Large intestine (tissue), 3 donors: ENCODE results near the gene FREM2. TPM values are rescaled to one million over a fixed set of nuclear protein-coding genes. Genes with fewer than 3 reads are reported as not detected.

ENCODE experiments used
- DNase-seq, 2 donors: peaks; one replicate each; pipeline versions ENCODE4 v3.0.0 to v3.0.0-alpha.2; 2013
- H3K27ac ChIP-seq: one replicate; pipeline ENCODE4 v1.5.1; 2013; ENCODE audit warnings: low read length
- H3K27me3 ChIP-seq: 2 replicates; pipeline ENCODE4 v1.6.1; 2013; ENCODE audit warnings: low read length; ENCODE audit not compliant: control insufficient read depth, insufficient read depth
- H3K36me3 ChIP-seq: 2 replicates; pipeline ENCODE4 v1.6.1; 2013; ENCODE audit warnings: low read length; ENCODE audit not compliant: control insufficient read depth, insufficient read depth
- H3K4me1 ChIP-seq: one replicate; pipeline ENCODE4 v1.6.1; 2013; ENCODE audit warnings: low read length; ENCODE audit not compliant: control insufficient read depth, insufficient read depth
- H3K4me3 ChIP-seq: one replicate; pipeline ENCODE4 v1.5.1; 2013; ENCODE audit warnings: low read length
- H3K9me3 ChIP-seq: one replicate; pipeline ENCODE4 v1.6.1; 2013; ENCODE audit warnings: mild to moderate bottlenecking, low read depth, low read length, moderate library complexity; ENCODE audit not compliant: control insufficient read depth
- WGBS: methylation state at CpG from one replicate; pipeline ENCODE4 v1.1.5; 2013; ENCODE audit warnings: low lambda C conversion rate; ENCODE audit not compliant: insufficient coverage; 5-methylcytosine and 5-hydroxymethylcytosine counted together
- polyA plus RNA-seq: library from polyadenylated mRNA; unstranded; fragments of 120-200 nt; gene quantifications from one replicate; pipeline ENCODE4 v1.2.1, GENCODE V29; 2013

The FREM2 gene
- polyA plus RNA-seq, 1 donor = 6.2 TPM

- Histone ChIP-seq H3K4me3 (no peak overlapping the region), H3K27ac (no peak overlapping the region), H3K27me3 (no peaks in the 10 kb centered on the region), H3K9me3 (no peaks in the 10 kb centered on the region), H3K4me1 (no peaks in the 10 kb centered on the region), H3K36me3 (no peaks in the 10 kb centered on the region)
- WGBS = 100% methylated on average over 1 of the region's 5 CpGs
- no peak for DNase-seq
These were observed 18.5 kb downstream of the FREM2 start for GRCh38 chr13:38705365-38705764.

GRCh38 chr13:38707460-38707859, 20.6 kb downstream of the FREM2 start:
- no peaks in the 10 kb centered on the region for H3K9me3 ChIP-seq
- DNase-seq = no peak
- no peak overlapping the region for H3K27ac ChIP-seq
- no peak overlapping the region for H3K4me3 ChIP-seq
- H3K4me1 ChIP-seq = no peaks in the 10 kb centered on the region
- no peaks in the 10 kb centered on the region for H3K27me3 ChIP-seq
- 100% methylated on average over 2 of the region's 3 CpGs for WGBS
- no peaks in the 10 kb centered on the region for H3K36me3 ChIP-seq

GRCh38 chr13:38713046-38713445, 26.2 kb downstream of the FREM2 start:
- no CpG with 5 or more reads among the region's 2 CpGs for WGBS
- H3K4me1 ChIP-seq = no peaks in the 10 kb centered on the region
- no peak for DNase-seq

DNA sequence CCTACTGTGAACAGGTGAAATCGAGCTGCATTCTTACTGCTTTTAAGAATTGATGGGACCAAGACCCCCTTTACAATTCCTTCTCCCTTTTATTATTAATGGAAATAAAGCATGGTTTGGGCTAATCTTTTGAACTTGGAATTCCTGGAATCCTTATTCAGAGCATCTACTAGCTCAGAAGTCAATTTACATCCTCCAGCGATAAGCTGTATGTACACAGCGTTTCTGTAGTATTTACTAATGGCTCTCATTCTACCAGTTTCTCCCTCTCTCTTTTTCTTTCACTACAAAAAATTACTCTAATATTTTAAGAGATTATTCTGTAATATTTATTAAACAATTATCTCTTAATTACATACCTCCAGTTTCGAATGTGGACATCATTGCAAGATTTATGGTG, 31.5 kb downstream of the FREM2 start:
- 60% methylated on average over 2 of the region's 4 CpGs for WGBS
- H3K4me1 ChIP-seq = no peaks in the 10 kb centered on the region
- no peaks in the 10 kb centered on the region for H3K36me3 ChIP-seq
- DNase-seq = no peak
- H3K27ac ChIP-seq = no peak overlapping the region
- no peaks in the 10 kb centered on the region for H3K9me3 ChIP-seq
- no peaks in the 10 kb centered on the region for H3K27me3 ChIP-seq
- H3K4me3 ChIP-seq = no peak overlapping the region

More at GRCh38 chr13:38713046-38713445, 26.2 kb downstream of the FREM2 start:
- H3K27ac ChIP-seq = no peak overlapping the region
- no peak overlapping the region for H3K4me3 ChIP-seq
- H3K36me3 ChIP-seq = no peaks in the 10 kb centered on the region
- no peaks in the 10 kb centered on the region for H3K27me3 ChIP-seq
- H3K9me3 ChIP-seq = no peaks in the 10 kb centered on the region

DNA sequence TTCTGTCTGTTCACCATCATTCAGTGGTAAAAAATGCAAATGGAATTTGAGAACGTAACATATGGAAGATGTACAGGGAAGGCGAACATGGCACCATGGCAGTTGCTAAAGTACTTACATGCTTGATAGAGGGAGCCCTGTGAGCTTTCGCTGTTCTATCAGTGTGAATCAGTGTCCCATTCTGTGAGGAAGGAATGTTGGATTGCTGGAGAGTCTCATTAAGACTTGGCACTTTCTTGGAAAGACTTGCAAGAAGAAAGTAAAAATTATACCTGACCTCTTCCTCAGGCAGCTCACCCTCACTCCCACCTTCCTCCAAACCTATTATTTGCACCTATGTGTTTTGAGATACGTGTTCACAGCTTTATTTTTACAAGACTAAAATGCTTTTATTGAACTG, 43.5 kb downstream of the FREM2 start:
- no peak for DNase-seq
- Histone ChIP-seq H3K27ac (no peak overlapping the region), H3K4me1 (no peaks in the 10 kb centered on the region), H3K27me3 (no peaks in the 10 kb centered on the region), H3K36me3 (no peaks in the 10 kb centered on the region), H3K9me3 (no peaks in the 10 kb centered on the region), H3K4me3 (no peak overlapping the region)
- WGBS = 90% methylated on average over 1 of the region's 4 CpGs

DNA sequence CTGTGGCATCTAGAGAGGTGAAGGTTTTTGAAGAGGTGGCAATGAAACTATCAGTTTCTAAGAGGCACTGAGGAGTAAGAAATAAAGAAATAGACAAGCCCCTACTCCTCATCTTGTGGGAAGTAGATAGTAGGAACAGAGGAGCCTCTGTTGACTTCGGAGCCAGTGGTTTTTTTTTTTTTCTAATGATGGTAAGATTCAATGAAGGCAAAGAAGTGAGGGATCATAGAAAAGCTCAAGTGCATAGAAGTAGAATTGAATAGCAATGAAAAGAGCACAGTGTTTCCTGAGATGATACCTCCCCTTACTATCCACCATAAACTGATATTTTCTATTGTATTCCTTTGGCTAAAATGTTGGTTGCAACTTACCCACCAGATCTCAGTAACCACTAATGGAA, 46.3 kb downstream of the FREM2 start:
- Histone ChIP-seq H3K27ac (no peak overlapping the region), H3K9me3 (no peaks in the 10 kb centered on the region), H3K36me3 (no peaks in the 10 kb centered on the region), H3K27me3 (no peaks in the 10 kb centered on the region), H3K4me3 (no peak overlapping the region), H3K4me1 (peaks cover 4% of the 10 kb centered on the region)
- no CpG with 5 or more reads among the region's 1 CpG for WGBS
- DNase-seq = no peak

DNA sequence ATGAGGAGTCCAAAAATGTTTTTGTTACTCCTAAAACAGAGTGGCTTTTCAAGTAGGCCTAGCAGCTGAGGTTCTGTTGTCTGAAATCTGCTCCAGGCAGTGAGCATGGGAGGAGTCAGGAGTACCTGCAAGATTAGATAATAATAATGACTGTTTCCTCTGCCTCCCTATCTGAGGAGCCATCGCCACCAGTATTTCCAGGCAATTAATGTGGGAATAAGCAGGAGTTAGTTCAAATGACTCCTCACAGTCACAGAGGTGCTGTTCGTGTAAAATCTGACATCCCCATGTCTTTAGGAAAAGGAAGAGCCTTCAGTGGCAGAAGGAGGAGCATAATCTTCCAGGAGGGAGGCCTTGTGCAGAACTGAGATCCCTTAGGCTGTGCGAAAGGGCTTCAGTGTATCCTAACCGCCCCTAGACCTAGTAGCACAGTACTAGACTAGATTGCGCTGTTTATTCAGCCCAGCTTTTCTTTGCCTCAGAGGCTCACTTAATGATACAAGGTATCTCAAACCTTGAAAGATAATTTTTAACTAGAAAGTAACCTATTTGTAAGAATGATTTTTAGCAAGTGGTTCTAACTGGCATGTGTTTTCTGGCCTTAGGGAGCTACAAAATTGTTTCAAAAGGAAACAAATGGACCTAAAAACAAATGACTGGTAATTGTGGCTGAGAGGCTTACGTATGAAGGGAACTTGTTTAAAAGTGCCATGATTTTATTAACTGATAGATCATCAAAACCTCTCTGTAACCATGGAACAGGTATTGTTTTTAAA, 49.0 kb downstream of the FREM2 start:
- WGBS = 60% methylated on average over 1 of the region's 6 CpGs
- H3K27ac ChIP-seq = peak overlapping the region; percentile 45
- no peaks in the 10 kb centered on the region for H3K9me3 ChIP-seq
- peaks cover 4% of the 10 kb centered on the region for H3K4me1 ChIP-seq
- DNase-seq = peak; percentile 5 to 58
- no peaks in the 10 kb centered on the region for H3K27me3 ChIP-seq
- no peaks in the 10 kb centered on the region for H3K36me3 ChIP-seq
- no peak overlapping the region for H3K4me3 ChIP-seq

GRCh38 chr13:38743466-38743865, 56.6 kb downstream of the FREM2 start:
- H3K9me3 ChIP-seq = no peaks in the 10 kb centered on the region
- no peaks in the 10 kb centered on the region for H3K36me3 ChIP-seq
- no peak overlapping the region for H3K4me3 ChIP-seq
- no peaks in the 10 kb centered on the region for H3K4me1 ChIP-seq
- WGBS = 100% methylated on average over 1 of the region's 4 CpGs
- H3K27ac ChIP-seq = no peak overlapping the region
- no peak for DNase-seq
- H3K27me3 ChIP-seq = no peaks in the 10 kb centered on the region

DNA sequence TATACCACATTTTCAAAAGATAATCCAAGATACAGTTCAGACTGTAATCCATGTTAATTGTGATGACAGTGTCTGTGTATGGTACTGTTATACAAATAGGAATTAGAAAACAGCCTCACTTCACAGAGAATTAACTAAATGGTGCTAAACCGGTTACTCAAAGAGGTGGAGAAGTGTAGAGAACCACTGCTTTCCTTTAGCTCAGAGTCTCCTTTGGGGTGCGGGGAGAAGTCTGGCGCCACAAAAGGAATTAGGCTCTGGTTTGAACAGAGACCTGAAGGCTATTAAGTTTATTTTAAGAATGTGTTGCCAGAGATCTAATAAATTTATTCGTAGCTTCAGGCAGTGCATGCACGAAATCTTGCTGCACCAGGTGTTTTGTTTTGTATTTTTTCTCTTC, 65.8 kb downstream of the FREM2 start:
- no peak overlapping the region for H3K27ac ChIP-seq
- no peaks in the 10 kb centered on the region for H3K36me3 ChIP-seq
- H3K9me3 ChIP-seq = no peaks in the 10 kb centered on the region
- no peaks in the 10 kb centered on the region for H3K4me1 ChIP-seq
- no peak for DNase-seq
- no peaks in the 10 kb centered on the region for H3K27me3 ChIP-seq
- no peak overlapping the region for H3K4me3 ChIP-seq
- WGBS = 100% methylated on average over 2 of the region's 5 CpGs

- no peaks in the 10 kb centered on the region for H3K27me3 ChIP-seq
- H3K9me3 ChIP-seq = no peaks in the 10 kb centered on the region
- H3K27ac ChIP-seq = no peak overlapping the region
- H3K4me3 ChIP-seq = no peak overlapping the region
- no peaks in the 10 kb centered on the region for H3K4me1 ChIP-seq
- DNase-seq = no peak
- H3K36me3 ChIP-seq = no peaks in the 10 kb centered on the region
- whole genome bisulfite sequencing = 90% methylated on average over 2 of the region's 2 CpGs
These were observed 67.0 kb downstream of the FREM2 start for GRCh38 chr13:38753878-38754277.

DNA sequence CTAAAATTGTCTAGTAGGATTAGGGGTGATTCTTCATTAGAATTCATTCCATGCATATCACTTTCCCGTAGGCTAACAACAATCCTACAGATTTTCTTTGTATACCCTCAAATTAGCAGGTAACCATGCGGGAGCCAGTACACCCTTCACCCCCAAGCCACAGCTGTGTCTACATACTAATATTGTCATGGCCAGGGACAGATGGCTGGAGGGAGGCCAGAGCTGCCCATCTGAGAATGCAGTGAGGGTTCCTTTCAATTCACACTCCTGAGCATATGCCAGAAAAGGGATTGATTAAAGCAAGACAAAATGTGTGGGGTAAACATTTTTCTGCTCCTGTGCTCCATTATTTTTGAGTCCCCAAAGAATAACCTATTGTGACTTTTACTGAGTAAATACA, 68.9 kb downstream of the FREM2 start:
- Histone ChIP-seq H3K4me3 (no peak overlapping the region), H3K27me3 (no peaks in the 10 kb centered on the region), H3K9me3 (no peaks in the 10 kb centered on the region), H3K36me3 (no peaks in the 10 kb centered on the region), H3K27ac (no peak overlapping the region), H3K4me1 (no peaks in the 10 kb centered on the region)
- no peak for DNase-seq
- WGBS = no CpG with 5 or more reads among the region's 2 CpGs
